ENCODE data around the gene PLK3.

- TF ChIP-seq CTCF (IDR thresholded peaks at IDR 0.05) = no peak
- no peak for TF ChIP-seq POLR2A (IDR thresholded peaks at IDR 0.05)
- no peak for TF ChIP-seq EP300 (IDR thresholded peaks at IDR 0.05)
Measured at GRCh38 chr1:44832056-44832705, 32.0 kb downstream of the PLK3 start.
